ENCODE data around the gene ZNF416.
A peak's percentile ranks its signal among the peaks of the same experiment; 100 is the strongest.

Gene ZNF416

GRCh38 chr19:57559404-57560025 is 19.2 kb downstream of the ZNF416 start, which contains the start of gene ZNF550:
Gene ZNF550, minus strand, starts transcription at chr19:57559863. Its CDS starts 181 bp downstream, at chr19:57559682.
- in situ Hi-C loops (cut with HindIII; ENCODE audit: low sequenced_read_pairs) = no loop called here
- peak; percentile 55 for DNase-seq (ENCODE audit: low read depth)
- H3K4me3 ChIP-seq (ENCODE audit: low read depth, low read length) = peak within 1 kb of the TSS; percentile 88
- TF ChIP-seq CTCF (IDR thresholded peaks at IDR 0.05; ENCODE audit: low read depth, low read length, missing control alignments) = no peak

- H3K4me3 ChIP-seq (ENCODE audit: low read depth, low read length) = peak overlapping the region; percentile 88
- no peak for TF ChIP-seq CTCF (IDR thresholded peaks at IDR 0.05; ENCODE audit: low read depth, low read length, missing control alignments)
- no peak for DNase-seq (ENCODE audit: low read depth)
- in situ Hi-C loops (cut with HindIII; ENCODE audit: low sequenced_read_pairs) = no loop called here
Measured at GRCh38 chr19:57559008-57559403, 19.7 kb downstream of the ZNF416 start.

- H3K4me3 ChIP-seq (ENCODE audit: low read depth, low read length) = peak overlapping the region; percentile 88
- peak; percentile 6 for TF ChIP-seq CTCF (IDR thresholded peaks at IDR 0.05; ENCODE audit: low read depth, low read length, missing control alignments)
- DNase-seq (ENCODE audit: low read depth) = no peak
- in situ Hi-C loops (cut with HindIII; ENCODE audit: low sequenced_read_pairs) = no loop called here
Measured at GRCh38 chr19:57558525-57558924, 20.2 kb downstream of the ZNF416 start.

GRCh38 chr19:57557659-57558058 is 21.1 kb downstream of the ZNF416 start:
- DNase-seq (ENCODE audit: low read depth) = no peak
- in situ Hi-C loops (cut with HindIII; ENCODE audit: low sequenced_read_pairs) = no loop called here
- H3K4me3 ChIP-seq (ENCODE audit: low read depth, low read length) = no peak overlapping the region
- TF ChIP-seq CTCF (IDR thresholded peaks at IDR 0.05; ENCODE audit: low read depth, low read length, missing control alignments) = no peak

- no peak for DNase-seq (ENCODE audit: low read depth)
- no peak overlapping the region for H3K4me3 ChIP-seq (ENCODE audit: low read depth, low read length)
- TF ChIP-seq CTCF (IDR thresholded peaks at IDR 0.05; ENCODE audit: low read depth, low read length, missing control alignments) = no peak
- in situ Hi-C loops (cut with HindIII; ENCODE audit: low sequenced_read_pairs) = no loop called here
Measured at GRCh38 chr19:57552432-57552831, 26.3 kb downstream of the ZNF416 start.

GRCh38 chr19:57546513-57546912 is 32.2 kb downstream of the ZNF416 start:
- no peak for TF ChIP-seq CTCF (IDR thresholded peaks at IDR 0.05; ENCODE audit: low read depth, low read length, missing control alignments)
- in situ Hi-C loops (cut with HindIII; ENCODE audit: low sequenced_read_pairs) = no loop called here
- no peak overlapping the region for H3K4me3 ChIP-seq (ENCODE audit: low read depth, low read length)
- DNase-seq (ENCODE audit: low read depth) = no peak
